GM19324 (cell line): ENCODE measurements around the gene GRHL1.
"Not testable (repeated sequence)": the region's sequence is repeated elsewhere in the genome, so short reads cannot be mapped to it uniquely, and the experiment has no call there.

Source experiments
- ATAC-seq: cut with Tn5 transposase; IDR thresholded peaks from one replicate; pipeline ENCODE4 v1.9.1; 2021; ENCODE audit warnings: mild to moderate bottlenecking, moderate library complexity; ENCODE audit not compliant: unreplicated experiment, low FRiP score

Gene GRHL1

GRCh38 chr2:10007921-10008808 is 56.7 kb downstream of the GRHL1 start:
- no peak for ATAC-seq

GRCh38 chr2:10008809-10009176 is 57.3 kb downstream of the GRHL1 start:
- ATAC-seq: no peak

GRCh38 chr2:10009271-10009810 is 57.8 kb downstream of the GRHL1 start:
- ATAC-seq: no peak

GRCh38 chr2:10009811-10010781 is 58.6 kb downstream of the GRHL1 start:
- no peak for ATAC-seq

GRCh38 chr2:10010861-10011605 is 59.5 kb downstream of the GRHL1 start:
- ATAC-seq: not testable (repeated sequence)

GRCh38 chr2:10011606-10012325 is 60.3 kb downstream of the GRHL1 start:
- not testable (repeated sequence) for ATAC-seq

GRCh38 chr2:10012366-10012962 is 61.0 kb downstream of the GRHL1 start:
- not testable (repeated sequence) for ATAC-seq

GRCh38 chr2:10012963-10013461 is 61.5 kb downstream of the GRHL1 start:
- no peak for ATAC-seq

- ATAC-seq: not testable (repeated sequence)
Observed at GRCh38 chr2:10013651-10014417, 62.3 kb downstream of the GRHL1 start.

- no peak for ATAC-seq
Observed at GRCh38 chr2:10014418-10015190, 63.1 kb downstream of the GRHL1 start.

GRCh38 chr2:10015376-10015989 is 64.0 kb downstream of the GRHL1 start:
- not testable (repeated sequence) for ATAC-seq

- ATAC-seq: no peak
Observed at GRCh38 chr2:10016001-10016801, 64.7 kb downstream of the GRHL1 start.

- ATAC-seq: no peak
Observed at GRCh38 chr2:10016802-10017258, 65.3 kb downstream of the GRHL1 start.

- ATAC-seq: no peak
Observed at GRCh38 chr2:10017313-10017941, 65.9 kb downstream of the GRHL1 start.

- ATAC-seq: no peak
Observed at GRCh38 chr2:10019174-10019573, 67.7 kb downstream of the GRHL1 start.
